Prostate gland (tissue), 2 donors: Measurements from ENCODE around the gene TJAP1. TPM values are rescaled to one million over a fixed set of nuclear protein-coding genes. Genes with fewer than 3 reads are reported as not detected.

Experiments
- DNase-seq: peaks from one replicate; pipeline ENCODE4 v3.0.0-alpha.2; 2019; ENCODE audit warnings: low spot score
- H3K27ac ChIP-seq, 2 donors: fragments of 200-600 bp; sonication (generic); 2 replicates each; pipeline ENCODE4 v1.5.1; 2017 to 2019
- H3K27me3 ChIP-seq: fragments of 200-600 bp; sonication (generic); replicated peaks from 2 replicates; pipeline ENCODE4 v1.5.1; 2019; ENCODE audit not compliant: insufficient read depth
- H3K36me3 ChIP-seq, 2 donors: fragments of 200-600 bp; sonication (generic); 1 replicate in 1 of 2; 2 replicates in 1 of 2; pipeline versions ENCODE4 v1.5.1 to v1.8.1; 2017 to 2019
- H3K4me1 ChIP-seq: fragments of 200-600 bp; sonication (generic); replicated peaks from 2 replicates; pipeline ENCODE4 v1.5.1; 2019
- H3K4me3 ChIP-seq, 2 donors: fragments of 200-600 bp; sonication (generic); 2 replicates each; pipeline ENCODE4 v1.5.1; 2017 to 2019
- H3K9me3 ChIP-seq: fragments of 200-600 bp; sonication (generic); 2 replicates; pipeline ENCODE4 v1.5.1; 2017
- POLR2A ChIP-seq: fragments of 450-650 bp; IDR thresholded peaks from one replicate; pipeline ENCODE4 v1.6.1; 2016; ENCODE audit warnings: antibody characterized with exemption, mild to moderate bottlenecking
- POLR2AphosphoS5 ChIP-seq: sonication (generic); formaldehyde crosslinking; IDR thresholded peaks from one replicate; pipeline ENCODE4 v1.6.1; 2017; ENCODE audit warnings: antibody characterized with exemption
- WGBS: methylation state at CpG from one replicate; pipeline ENCODE4 v1.1.5; 2018; 5-methylcytosine and 5-hydroxymethylcytosine counted together
- intact Hi-C: fragments of 100-400 bp; cut with DNase I; formaldehyde crosslinking; loops from one replicate; pipeline ENCODE4 v1.14.2; 2022
- total RNA-seq, 2 donors: library from RNA; depleted of rRNA; stranded (reverse); fragments of >200 nt; gene quantifications; one replicate each; pipeline ENCODE4 v1.1.0, GENCODE V29; 2016
- TF ChIP-seq, protein P1 (sequence below), 4 experiments: fragments of 200-600 bp in 2 of 4; fragments of 450-650 bp in 2 of 4; sonication (generic) in 2 of 4; IDR thresholded peaks; 1 replicate in 3 of 4; 2 replicates in 1 of 4; pipeline ENCODE4 v1.5.1; 2016 to 2019; ENCODE audit warnings: antibody characterized with exemption in 4 of 4, mild to moderate bottlenecking in 2 of 4, moderate library complexity in 2 of 4

The TJAP1 gene
- total RNA-seq, 2 donors from 2014 or later: 29.1 to 51.6 TPM

GRCh38 chr6:43433148-43433547 lies 44.2 kb upstream of the TJAP1 start:
- WGBS: 74% methylated on average over 8 of the region's 8 CpGs
- TF ChIP-seq, protein P1, sequence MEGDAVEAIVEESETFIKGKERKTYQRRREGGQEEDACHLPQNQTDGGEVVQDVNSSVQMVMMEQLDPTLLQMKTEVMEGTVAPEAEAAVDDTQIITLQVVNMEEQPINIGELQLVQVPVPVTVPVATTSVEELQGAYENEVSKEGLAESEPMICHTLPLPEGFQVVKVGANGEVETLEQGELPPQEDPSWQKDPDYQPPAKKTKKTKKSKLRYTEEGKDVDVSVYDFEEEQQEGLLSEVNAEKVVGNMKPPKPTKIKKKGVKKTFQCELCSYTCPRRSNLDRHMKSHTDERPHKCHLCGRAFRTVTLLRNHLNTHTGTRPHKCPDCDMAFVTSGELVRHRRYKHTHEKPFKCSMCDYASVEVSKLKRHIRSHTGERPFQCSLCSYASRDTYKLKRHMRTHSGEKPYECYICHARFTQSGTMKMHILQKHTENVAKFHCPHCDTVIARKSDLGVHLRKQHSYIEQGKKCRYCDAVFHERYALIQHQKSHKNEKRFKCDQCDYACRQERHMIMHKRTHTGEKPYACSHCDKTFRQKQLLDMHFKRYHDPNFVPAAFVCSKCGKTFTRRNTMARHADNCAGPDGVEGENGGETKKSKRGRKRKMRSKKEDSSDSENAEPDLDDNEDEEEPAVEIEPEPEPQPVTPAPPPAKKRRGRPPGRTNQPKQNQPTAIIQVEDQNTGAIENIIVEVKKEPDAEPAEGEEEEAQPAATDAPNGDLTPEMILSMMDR (IDR thresholded peaks at IDR 0.05): no peak
- Histone ChIP-seq H3K27me3 (no peaks in the 10 kb centered on the region), H3K36me3 (no peaks in the 10 kb centered on the region), H3K4me3 (no peak overlapping the region), H3K4me1 (peaks cover 12% of the 10 kb centered on the region), H3K9me3 (no peaks in the 10 kb centered on the region), H3K27ac (no peak overlapping the region)
- no peak for DNase-seq
- intact Hi-C loops: no loop called here

- H3K27ac ChIP-seq: peak overlapping the region in 1 of 2 donors; percentile 28
- no peaks in the 10 kb centered on the region for H3K9me3 ChIP-seq
- no peaks in the 10 kb centered on the region for H3K27me3 ChIP-seq
- no peak for DNase-seq
- intact Hi-C loops: no loop called here
- no peaks in the 10 kb centered on the region for H3K36me3 ChIP-seq
- H3K4me1 ChIP-seq: peaks cover 12% of the 10 kb centered on the region
- TF ChIP-seq, protein P1 (IDR thresholded peaks at IDR 0.05): no peak
- TF ChIP-seq POLR2A: no peak
- TF ChIP-seq POLR2AphosphoS5: no peak
- H3K4me3 ChIP-seq: no peak overlapping the region
- 82% methylated on average over 13 of the region's 15 CpGs for WGBS
These were observed 43.1 kb upstream of the TJAP1 start for GRCh38 chr6:43434001-43434840.

- Histone ChIP-seq H3K27ac (peak overlapping the region in 1 of 2 donors; percentile 28), H3K4me3 (no peak overlapping the region), H3K36me3 (no peaks in the 10 kb centered on the region), H3K9me3 (no peaks in the 10 kb centered on the region), H3K27me3 (no peaks in the 10 kb centered on the region), H3K4me1 (peaks cover 10% of the 10 kb centered on the region)
- intact Hi-C loops: no loop called here
- WGBS: 90% methylated on average over 4 of the region's 4 CpGs
- DNase-seq: no peak
- TF ChIP-seq POLR2AphosphoS5: no peak
- TF ChIP-seq, protein P1 (IDR thresholded peaks at IDR 0.05): no peak
- no peak for TF ChIP-seq POLR2A
These were observed 42.4 kb upstream of the TJAP1 start for GRCh38 chr6:43434943-43435342.

- WGBS: 73% methylated on average over 9 of the region's 9 CpGs
- no peaks in the 10 kb centered on the region for H3K36me3 ChIP-seq
These were observed 41.5 kb upstream of the TJAP1 start for GRCh38 chr6:43435682-43436437.

DNA sequence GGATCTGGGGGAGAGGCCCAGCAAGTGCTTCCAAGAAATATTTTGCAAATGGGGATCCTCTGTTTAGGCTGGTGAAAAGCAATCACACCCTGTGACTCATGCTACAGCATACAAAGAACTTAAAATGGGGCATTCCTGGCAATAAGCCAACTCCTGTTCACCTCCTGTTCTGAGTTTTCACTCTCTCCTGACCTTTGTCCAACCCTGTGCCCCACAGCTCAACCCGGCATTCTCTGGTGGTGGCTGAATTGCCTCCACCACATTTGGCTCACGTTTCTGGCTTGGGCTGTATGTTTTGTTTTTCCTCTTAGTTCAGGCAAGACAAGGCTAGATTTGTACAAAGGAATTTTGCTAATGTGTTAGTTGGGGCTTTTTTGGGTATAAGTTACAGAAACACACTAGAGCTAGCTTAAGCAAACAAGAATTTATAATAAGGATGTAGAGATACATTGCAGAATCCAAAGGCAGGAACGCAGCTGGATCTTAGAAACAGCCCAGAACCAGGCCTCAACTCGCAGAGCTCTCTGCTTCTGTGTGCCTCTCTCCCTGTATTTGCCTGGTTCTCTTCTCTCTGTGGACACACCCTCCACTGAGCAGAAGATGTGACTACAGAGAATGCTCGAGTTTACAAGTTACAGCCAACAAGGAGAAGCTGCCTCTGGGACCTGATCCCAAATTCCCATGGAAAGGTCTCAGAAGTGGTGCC lies 40.6 kb upstream of the TJAP1 start:
- peak; percentile 80 for TF ChIP-seq POLR2AphosphoS5
- TF ChIP-seq, protein P1 (IDR thresholded peaks at IDR 0.05): no peak
- Histone ChIP-seq H3K4me3 (no peak overlapping the region), H3K36me3 (no peaks in the 10 kb centered on the region), H3K9me3 (no peaks in the 10 kb centered on the region), H3K27ac (peak overlapping the region; percentile 57 to 71), H3K4me1 (peaks cover 10% of the 10 kb centered on the region), H3K27me3 (no peaks in the 10 kb centered on the region)
- intact Hi-C loops: no loop called here
- DNase-seq: peak; percentile 84
- WGBS: 14% methylated on average over 5 of the region's 5 CpGs

More at GRCh38 chr6:43435682-43436437, 41.5 kb upstream of the TJAP1 start:
- no peak for DNase-seq
- intact Hi-C loops: no loop called here
- H3K4me3 ChIP-seq: no peak overlapping the region
- no peaks in the 10 kb centered on the region for H3K27me3 ChIP-seq
- H3K4me1 ChIP-seq: peaks cover 10% of the 10 kb centered on the region
- H3K27ac ChIP-seq: peak overlapping the region; percentile 57 to 71
- H3K9me3 ChIP-seq: no peaks in the 10 kb centered on the region
- no peak for TF ChIP-seq POLR2A
